DOHH2 (cell line): Measurements from ENCODE around the gene DTHD1.

ENCODE experiments used
- H3F3A ChIP-seq: fragments of 200-600 bp; sonication (generic), shearing (Covaris generic); 2 replicates; pipeline ENCODE4 v1.6.0; 2016; ENCODE audit warnings: antibody characterized with exemption, mild to moderate bottlenecking; ENCODE audit not compliant: control insufficient read depth, insufficient read depth
- H3K27ac ChIP-seq: fragments of 200-600 bp; sonication (generic); 2 replicates; pipeline ENCODE4 v1.5.1; 2014; ENCODE audit warnings: low read depth, mild to moderate bottlenecking, low read length, moderate library complexity
- H3K27me3 ChIP-seq: fragments of 200-600 bp; sonication (generic); 2 replicates; pipeline ENCODE4 v1.6.1; 2014; ENCODE audit warnings: mild to moderate bottlenecking, low read length, mixed read lengths; ENCODE audit not compliant: control insufficient read depth
- H3K36me3 ChIP-seq: fragments of 200-600 bp; sonication (generic); 2 replicates; pipeline ENCODE4 v1.6.1; 2014; ENCODE audit warnings: mild to moderate bottlenecking, low read length, moderate library complexity, mixed read lengths; ENCODE audit not compliant: control insufficient read depth
- H3K4me1 ChIP-seq: fragments of 200-600 bp; sonication (generic); 2 replicates; pipeline ENCODE4 v1.6.1; 2014; ENCODE audit warnings: mild to moderate bottlenecking, low read length, mixed read lengths; ENCODE audit not compliant: control insufficient read depth
- H3K4me2 ChIP-seq: fragments of 200-600 bp; sonication (generic); 2 replicates; pipeline ENCODE4 v1.6.0; 2014; ENCODE audit warnings: mild to moderate bottlenecking, low read length, moderate library complexity
- H3K4me3 ChIP-seq: fragments of 200-600 bp; sonication (generic); 2 replicates; pipeline ENCODE4 v1.5.1; 2014; ENCODE audit warnings: mild to moderate bottlenecking, low read length, mixed read lengths
- H3K79me2 ChIP-seq: fragments of 200-600 bp; sonication (generic); 2 replicates; pipeline ENCODE4 v1.6.1; 2014; ENCODE audit warnings: mild to moderate bottlenecking, low read length, mixed read lengths; ENCODE audit not compliant: control insufficient read depth
- H3K9me2 ChIP-seq: fragments of 200-600 bp; sonication (generic); replicated peaks from 2 replicates; pipeline ENCODE4 v1.6.1; 2014; ENCODE audit warnings: mild to moderate bottlenecking, low read length, mixed read lengths; ENCODE audit not compliant: control insufficient read depth
- H3K9me3 ChIP-seq: fragments of 200-600 bp; sonication (generic); 2 replicates; pipeline ENCODE4 v1.6.1; 2014; ENCODE audit warnings: antibody characterized with exemption, low read length, mixed read lengths; ENCODE audit not compliant: control insufficient read depth, insufficient read depth
- H4K20me1 ChIP-seq: fragments of 200-600 bp; sonication (generic); 2 replicates; pipeline ENCODE4 v1.6.0; 2014; ENCODE audit warnings: low read depth, mild to moderate bottlenecking, antibody characterized with exemption, low read length, moderate library complexity; ENCODE audit not compliant: control insufficient read depth, insufficient read depth
- CTCF ChIP-seq: fragments of 200-600 bp; sonication (generic); IDR thresholded peaks from one replicate; pipeline ENCODE4 v1.5.1; 2014; ENCODE audit warnings: antibody characterized with exemption, mild to moderate bottlenecking, low read depth, low read length; ENCODE audit not compliant: poor library complexity, severe bottlenecking
- EZH2phosphoT487 ChIP-seq: fragments of 200-600 bp; sonication (generic); IDR thresholded peaks from 2 replicates; pipeline ENCODE4 v1.6.1; 2017; ENCODE audit warnings: borderline replicate concordance, mild to moderate bottlenecking, antibody characterized with exemption, low read length, moderate library complexity, mixed read lengths

The DTHD1 gene

DNA sequence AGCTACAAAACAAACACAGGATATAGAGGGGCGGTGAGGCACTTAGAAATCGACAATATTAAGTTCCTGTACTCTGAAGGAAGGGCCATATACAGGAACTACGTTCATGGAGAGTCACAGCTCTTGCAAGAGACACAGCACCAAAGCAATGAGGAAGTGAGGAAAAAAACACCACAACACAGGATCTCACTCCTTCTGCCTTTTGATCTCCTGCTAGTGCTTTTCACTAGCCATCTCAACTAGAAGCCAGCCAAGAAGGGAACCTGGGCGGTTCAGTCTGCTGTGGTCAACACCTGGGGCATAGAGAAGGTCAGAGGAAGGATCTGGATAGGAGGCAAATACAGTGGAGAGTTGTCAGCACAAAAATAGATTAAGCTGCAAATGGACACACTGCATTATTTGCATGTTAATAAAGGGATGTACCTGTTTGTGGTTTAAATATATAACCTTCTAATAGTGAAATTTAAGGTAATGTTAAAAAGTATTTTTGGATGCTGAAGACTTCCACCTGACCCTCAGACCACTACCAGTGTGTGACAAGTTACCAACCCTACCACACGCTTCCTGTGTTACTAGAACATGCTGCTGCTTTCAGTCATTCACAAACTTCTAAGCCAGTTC, 104.6 kb downstream of the DTHD1 start:
- Histone ChIP-seq H3K27me3 (no peaks in the 10 kb centered on the region), H3F3A (no peaks in the 10 kb centered on the region), H3K9me3 (no peaks in the 10 kb centered on the region), H4K20me1 (no peaks in the 10 kb centered on the region), H3K4me1 (peaks cover 13% of the 10 kb centered on the region), H3K4me3 (peak overlapping the region; percentile 22; the same call in 1 of the 2 replicates), H3K79me2 (no peaks in the 10 kb centered on the region), H3K36me3 (no peaks in the 10 kb centered on the region), H3K4me2 (peak overlapping the region; percentile 39), H3K9me2 (no peaks in the 10 kb centered on the region), H3K27ac (no peak overlapping the region)
- TF ChIP-seq CTCF = no peak
- TF ChIP-seq EZH2phosphoT487 = no peak

DNA sequence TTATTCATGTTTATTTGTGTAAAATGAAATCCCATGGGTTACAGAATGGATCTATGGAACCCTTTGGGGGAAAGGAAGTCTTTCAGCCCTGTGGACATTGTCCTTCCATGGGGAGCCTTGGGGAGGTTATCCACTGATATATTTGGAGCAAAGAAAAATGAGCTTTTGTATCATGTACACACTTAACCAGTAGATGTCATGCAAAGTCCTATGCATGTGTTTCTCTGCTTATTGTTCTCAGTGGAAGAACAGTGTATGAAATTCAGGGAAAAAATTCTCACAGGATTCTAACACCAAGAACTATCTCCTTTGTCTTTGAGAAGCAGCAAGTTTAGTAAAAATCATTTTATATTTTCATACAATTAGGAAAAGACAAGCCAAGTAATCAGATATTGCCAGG, 105.3 kb downstream of the DTHD1 start:
- no peak for TF ChIP-seq CTCF
- TF ChIP-seq EZH2phosphoT487 = no peak
- no peaks in the 10 kb centered on the region for H4K20me1 ChIP-seq
- no peak overlapping the region for H3K4me3 ChIP-seq
- peaks cover 13% of the 10 kb centered on the region for H3K4me1 ChIP-seq
- no peaks in the 10 kb centered on the region for H3K9me2 ChIP-seq
- H3K9me3 ChIP-seq = no peaks in the 10 kb centered on the region
- H3K27ac ChIP-seq = no peak overlapping the region
- no peaks in the 10 kb centered on the region for H3K79me2 ChIP-seq
- peak overlapping the region; percentile 39; the same call in 1 of the 2 replicates for H3K4me2 ChIP-seq
- H3K36me3 ChIP-seq = no peaks in the 10 kb centered on the region
- no peaks in the 10 kb centered on the region for H3F3A ChIP-seq
- no peaks in the 10 kb centered on the region for H3K27me3 ChIP-seq

DNA sequence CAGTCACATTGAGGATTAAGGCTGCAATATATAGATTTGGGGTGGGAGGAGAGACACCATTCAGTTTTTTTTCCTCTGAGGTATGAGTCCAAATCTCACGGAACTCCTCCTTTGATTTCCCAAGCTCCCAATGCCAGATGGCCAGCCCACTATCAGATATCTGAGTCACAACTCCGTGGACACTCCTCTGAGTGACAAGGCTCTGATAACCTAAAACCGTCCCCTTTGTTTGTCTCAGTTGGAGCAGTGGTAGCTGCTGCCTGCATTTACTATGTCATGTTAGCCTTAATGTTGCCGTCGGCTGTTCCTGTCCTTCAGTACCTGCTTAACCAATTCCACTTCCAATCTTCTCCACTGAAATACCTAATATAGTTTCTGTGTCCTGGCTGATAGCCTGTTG, 107.3 kb downstream of the DTHD1 start:
- H3K4me2 ChIP-seq = no peak overlapping the region
- no peaks in the 10 kb centered on the region for H3K79me2 ChIP-seq

More for the DNA sequence above, 107.3 kb downstream of the DTHD1 start:
- Histone ChIP-seq H3F3A (no peaks in the 10 kb centered on the region), H3K27ac (no peak overlapping the region), H3K9me2 (no peaks in the 10 kb centered on the region), H3K4me3 (no peak overlapping the region), H3K36me3 (no peaks in the 10 kb centered on the region), H3K9me3 (no peaks in the 10 kb centered on the region), H3K27me3 (no peaks in the 10 kb centered on the region), H4K20me1 (no peaks in the 10 kb centered on the region), H3K4me1 (peaks cover 13% of the 10 kb centered on the region)
- TF ChIP-seq EZH2phosphoT487 (no peak), CTCF (no peak)
